22Rv1 (cell line): Measurements from ENCODE around the gene SLC6A5.
A peak's percentile ranks its signal among the peaks of the same experiment; 100 is the strongest.

ENCODE experiments used
- H3K27ac ChIP-seq: fragments of 450-650 bp; 2 replicates; pipeline ENCODE4 v1.5.1; 2017
- ZFX ChIP-seq: fragments of 450-650 bp; IDR thresholded peaks from 2 replicates; pipeline ENCODE4 v1.6.1; 2017; ENCODE audit warnings: antibody characterized with exemption, borderline replicate concordance
- TF ChIP-seq, protein P1 (sequence below): fragments of 450-650 bp; IDR thresholded peaks from 2 replicates; pipeline ENCODE4 v1.5.1; 2017; ENCODE audit warnings: mild to moderate bottlenecking

SLC6A5 gene

DNA sequence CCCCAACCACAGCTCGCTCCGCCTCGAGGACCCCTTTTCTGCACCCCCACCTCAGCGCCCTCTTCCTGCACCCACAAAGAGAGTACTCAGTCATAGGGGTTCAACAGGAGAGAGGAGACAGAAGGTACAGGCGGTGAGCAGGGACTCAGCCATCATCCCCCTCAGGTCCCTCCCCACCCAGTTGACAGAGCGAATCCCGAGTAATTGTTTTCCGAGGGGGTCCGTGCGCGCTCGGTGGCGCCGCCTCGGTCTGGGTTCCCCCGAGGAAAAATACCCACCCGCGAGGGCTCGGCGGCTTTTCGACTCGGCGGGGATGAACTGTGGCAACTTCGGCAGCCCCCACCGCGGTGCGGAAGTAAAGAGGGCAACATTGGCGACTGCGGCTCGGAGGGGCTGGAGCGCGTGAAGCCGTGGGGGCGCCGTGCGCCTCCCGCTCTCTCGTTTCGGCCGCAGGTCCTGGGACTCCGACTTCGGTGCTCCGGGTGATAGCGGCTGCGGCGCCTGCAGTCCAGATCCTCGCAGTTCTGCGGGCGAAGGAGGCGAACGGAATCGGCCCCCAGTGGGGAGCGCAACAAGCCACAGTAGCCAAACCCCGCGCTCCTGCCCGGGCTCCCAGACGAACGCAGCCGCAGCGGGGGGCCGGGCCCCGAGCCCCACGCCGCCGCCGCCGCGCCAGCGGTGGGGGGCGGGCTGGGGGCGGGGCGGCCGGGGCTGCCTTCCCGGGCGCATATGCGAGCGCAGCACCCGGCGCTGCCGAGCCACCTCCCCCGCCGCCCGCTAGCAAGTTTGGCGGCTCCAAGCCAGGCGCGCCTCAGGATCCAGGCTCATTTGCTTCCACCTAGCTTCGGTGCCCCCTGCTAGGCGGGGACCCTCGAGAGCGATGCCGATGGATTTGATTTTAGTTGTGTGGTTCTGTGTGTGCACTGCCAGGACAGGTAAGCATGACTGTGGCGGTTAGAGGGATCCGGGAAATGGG, 69.7 kb downstream of the SLC6A5 start, which contains the start of gene NELL1:
Gene NELL1, plus strand, starts transcription at position 743 of the 976 bp plus-strand sequence.
- TF ChIP-seq, protein P1, sequence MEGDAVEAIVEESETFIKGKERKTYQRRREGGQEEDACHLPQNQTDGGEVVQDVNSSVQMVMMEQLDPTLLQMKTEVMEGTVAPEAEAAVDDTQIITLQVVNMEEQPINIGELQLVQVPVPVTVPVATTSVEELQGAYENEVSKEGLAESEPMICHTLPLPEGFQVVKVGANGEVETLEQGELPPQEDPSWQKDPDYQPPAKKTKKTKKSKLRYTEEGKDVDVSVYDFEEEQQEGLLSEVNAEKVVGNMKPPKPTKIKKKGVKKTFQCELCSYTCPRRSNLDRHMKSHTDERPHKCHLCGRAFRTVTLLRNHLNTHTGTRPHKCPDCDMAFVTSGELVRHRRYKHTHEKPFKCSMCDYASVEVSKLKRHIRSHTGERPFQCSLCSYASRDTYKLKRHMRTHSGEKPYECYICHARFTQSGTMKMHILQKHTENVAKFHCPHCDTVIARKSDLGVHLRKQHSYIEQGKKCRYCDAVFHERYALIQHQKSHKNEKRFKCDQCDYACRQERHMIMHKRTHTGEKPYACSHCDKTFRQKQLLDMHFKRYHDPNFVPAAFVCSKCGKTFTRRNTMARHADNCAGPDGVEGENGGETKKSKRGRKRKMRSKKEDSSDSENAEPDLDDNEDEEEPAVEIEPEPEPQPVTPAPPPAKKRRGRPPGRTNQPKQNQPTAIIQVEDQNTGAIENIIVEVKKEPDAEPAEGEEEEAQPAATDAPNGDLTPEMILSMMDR: no peak
- no peak for TF ChIP-seq ZFX
- no peak within 1 kb of the TSS for H3K27ac ChIP-seq

DNA sequence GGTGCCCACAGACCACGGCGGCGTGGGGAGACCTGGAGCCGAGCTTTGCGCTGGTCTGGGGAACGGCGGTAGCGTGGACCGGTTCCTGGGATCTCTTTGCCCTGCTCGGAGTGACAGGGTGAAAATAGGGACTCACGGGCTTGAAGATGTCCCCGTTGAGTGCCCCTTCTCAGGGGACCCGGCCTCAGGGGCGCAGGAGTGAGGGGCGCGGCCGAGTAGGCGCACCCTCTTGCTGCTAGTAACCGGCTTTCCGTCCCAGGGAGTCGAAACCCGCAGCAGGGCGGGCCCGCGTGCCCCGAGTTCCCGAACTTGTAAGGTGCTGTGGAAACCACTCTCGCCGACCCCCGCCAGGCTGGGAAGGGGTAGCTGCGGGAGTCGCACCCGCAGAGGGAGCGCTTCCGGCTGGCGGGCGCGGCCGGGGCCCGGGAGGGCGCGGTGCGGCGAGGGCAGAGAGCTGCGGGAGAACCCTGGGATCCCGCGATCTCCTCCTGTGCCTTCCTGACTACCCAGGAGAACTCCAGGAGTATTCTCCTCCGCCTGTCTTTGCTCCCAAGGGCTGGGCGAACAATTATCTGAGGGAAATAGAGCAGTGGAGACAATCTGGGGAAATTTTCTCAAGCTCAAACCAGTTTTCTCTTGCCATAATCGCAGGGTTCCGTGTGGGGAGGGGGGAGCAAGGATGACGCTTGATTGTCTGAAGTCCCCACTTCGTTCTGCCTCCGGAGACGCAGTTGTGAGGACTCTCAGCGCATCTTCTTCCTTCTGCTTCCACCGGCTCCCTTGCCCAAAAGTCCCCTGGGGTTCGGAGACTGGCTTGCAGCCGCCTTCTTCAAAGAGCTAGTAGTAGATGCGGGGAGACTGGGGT, 70.6 kb downstream of the SLC6A5 start:
- TF ChIP-seq ZFX: no peak
- TF ChIP-seq, protein P1: no peak
- no peak overlapping the region for H3K27ac ChIP-seq

DNA sequence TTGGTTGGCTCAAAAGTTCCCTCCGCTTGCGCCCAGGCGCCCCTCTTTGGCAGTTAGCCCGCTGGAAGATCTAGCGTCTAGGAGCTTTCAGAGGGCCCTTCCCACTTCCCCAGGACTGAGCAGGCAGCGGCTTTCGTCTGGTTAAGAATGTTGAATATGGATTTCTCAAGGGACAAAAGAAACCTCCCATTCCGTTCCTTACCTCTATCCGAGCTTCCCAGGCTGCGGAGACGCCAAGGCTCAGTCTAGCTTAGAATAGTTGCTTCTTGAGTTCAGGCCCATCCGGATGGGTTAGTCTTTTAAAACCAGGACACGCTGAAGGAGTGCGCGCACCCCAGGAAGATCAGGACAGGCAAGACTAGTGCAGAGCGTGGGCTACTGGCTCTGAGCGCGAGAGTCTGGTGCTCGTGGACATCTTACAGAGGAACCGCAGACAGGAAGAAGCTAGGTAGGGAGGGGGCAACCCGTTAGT, 71.6 kb downstream of the SLC6A5 start:
- no peak overlapping the region for H3K27ac ChIP-seq
- TF ChIP-seq ZFX: no peak
- TF ChIP-seq, protein P1: no peak

DNA sequence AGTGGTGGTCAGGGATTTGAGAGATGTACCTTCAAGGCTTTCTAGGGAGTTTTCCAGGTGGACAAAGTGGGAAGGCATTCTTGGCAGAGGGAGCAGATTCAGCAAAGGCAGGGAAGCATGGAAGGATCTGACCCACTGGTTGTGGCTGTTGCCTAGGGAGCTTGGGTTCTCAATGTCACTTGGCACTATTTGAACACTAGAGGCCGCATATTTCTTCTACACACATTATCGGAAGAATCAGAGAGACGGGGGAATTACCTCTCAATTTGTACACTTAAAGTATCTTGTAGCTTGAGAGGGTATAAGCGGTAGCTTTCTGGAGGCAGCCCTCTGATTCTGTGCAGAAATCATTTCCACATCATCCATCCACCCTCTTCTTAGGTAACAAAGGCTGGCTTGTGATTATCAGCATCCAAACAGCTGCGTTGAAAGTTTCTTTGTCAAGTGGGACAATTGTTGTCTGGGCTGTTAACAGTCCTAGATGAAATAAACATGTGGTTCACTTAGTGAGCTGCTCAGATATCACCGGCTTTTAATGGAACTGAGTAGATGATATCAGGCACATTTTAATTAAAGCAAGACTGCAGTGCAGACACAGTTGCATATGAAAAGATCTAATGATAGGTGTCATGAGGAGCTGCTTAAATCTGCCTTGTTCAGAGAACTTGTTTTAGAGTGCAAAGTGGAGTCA, 72.6 kb downstream of the SLC6A5 start:
- TF ChIP-seq, protein P1: peak; percentile 10
- TF ChIP-seq ZFX: no peak
- no peak overlapping the region for H3K27ac ChIP-seq

DNA sequence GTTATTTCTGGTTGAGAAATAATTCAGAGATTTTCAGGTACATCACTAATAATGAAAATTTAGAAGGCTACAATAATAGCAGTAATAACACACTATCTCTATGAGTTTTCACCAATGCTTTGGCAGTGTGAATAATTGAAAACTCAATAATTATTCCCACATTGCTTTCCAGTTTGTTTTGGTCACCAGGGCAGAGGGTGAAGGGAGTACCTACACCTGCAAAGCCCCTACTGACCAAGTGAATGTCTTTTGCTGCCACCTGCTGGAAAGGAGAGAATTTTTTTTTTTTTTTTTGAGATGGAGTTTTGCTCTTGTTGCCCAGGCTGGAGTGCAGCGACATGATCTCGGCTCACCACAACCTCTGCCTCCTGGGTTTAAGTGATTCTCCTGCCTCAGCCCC, 73.2 kb downstream of the SLC6A5 start:
- no peak overlapping the region for H3K27ac ChIP-seq
- TF ChIP-seq, protein P1: peak; percentile 66
- TF ChIP-seq ZFX: no peak

DNA sequence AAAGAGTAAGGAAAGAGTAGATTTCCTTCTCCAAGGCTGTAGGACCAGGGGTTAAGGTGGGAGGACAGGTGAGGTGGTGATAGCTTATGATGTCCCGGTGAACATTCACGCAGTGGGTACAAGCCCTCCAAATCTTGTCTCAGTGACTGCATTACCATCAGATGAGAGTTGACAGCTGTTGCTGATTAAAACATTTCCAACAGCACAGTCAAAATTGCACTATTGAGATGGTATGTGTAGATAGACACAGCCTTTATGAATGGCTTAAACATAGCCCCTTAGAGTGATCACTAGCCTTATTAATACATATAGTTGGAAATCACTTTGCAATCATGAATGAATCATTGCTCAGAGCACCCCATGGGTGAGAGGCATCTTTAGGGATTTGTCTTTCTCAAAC, 77.2 kb downstream of the SLC6A5 start:
- TF ChIP-seq, protein P1: no peak
- TF ChIP-seq ZFX: no peak
- no peak overlapping the region for H3K27ac ChIP-seq
